ENCODE data around the gene RRM1.

Gene RRM1

GRCh38 chr11:4098026-4098621 lies 3.5 kb downstream of the RRM1 start:
- in situ Hi-C loops (cut with HindIII; ENCODE audit: low sequenced_read_pairs) = no loop called here
- no peak overlapping the region for H3K4me3 ChIP-seq (ENCODE audit: low read depth, low read length)
- no peak for TF ChIP-seq CTCF (IDR thresholded peaks at IDR 0.05; ENCODE audit: low read depth, low read length, missing control alignments)
- no peak for DNase-seq (ENCODE audit: low read depth)

- no peak overlapping the region for H3K4me3 ChIP-seq (ENCODE audit: low read depth, low read length)
- TF ChIP-seq CTCF (IDR thresholded peaks at IDR 0.05; ENCODE audit: low read depth, low read length, missing control alignments) = no peak
- in situ Hi-C loops (cut with HindIII; ENCODE audit: low sequenced_read_pairs) = no loop called here
- DNase-seq (ENCODE audit: low read depth) = no peak
Measured at GRCh38 chr11:4102711-4103110, 8.1 kb downstream of the RRM1 start.

GRCh38 chr11:4103269-4103668 lies 8.7 kb downstream of the RRM1 start:
- no peak for DNase-seq (ENCODE audit: low read depth)
- no peak overlapping the region for H3K4me3 ChIP-seq (ENCODE audit: low read depth, low read length)
- TF ChIP-seq CTCF (IDR thresholded peaks at IDR 0.05; ENCODE audit: low read depth, low read length, missing control alignments) = no peak
- in situ Hi-C loops (cut with HindIII; ENCODE audit: low sequenced_read_pairs) = no loop called here

GRCh38 chr11:4105916-4106315 lies 11.3 kb downstream of the RRM1 start:
- DNase-seq (ENCODE audit: low read depth) = no peak
- TF ChIP-seq CTCF (IDR thresholded peaks at IDR 0.05; ENCODE audit: low read depth, low read length, missing control alignments) = no peak
- in situ Hi-C loops (cut with HindIII; ENCODE audit: low sequenced_read_pairs) = no loop called here
- no peak overlapping the region for H3K4me3 ChIP-seq (ENCODE audit: low read depth, low read length)

- no peak for TF ChIP-seq CTCF (IDR thresholded peaks at IDR 0.05; ENCODE audit: low read depth, low read length, missing control alignments)
- no peak for DNase-seq (ENCODE audit: low read depth)
- no peak overlapping the region for H3K4me3 ChIP-seq (ENCODE audit: low read depth, low read length)
- in situ Hi-C loops (cut with HindIII; ENCODE audit: low sequenced_read_pairs) = no loop called here
Measured at GRCh38 chr11:4111834-4112233, 17.2 kb downstream of the RRM1 start.

GRCh38 chr11:4115128-4115527 lies 20.5 kb downstream of the RRM1 start:
- no peak for DNase-seq (ENCODE audit: low read depth)
- H3K4me3 ChIP-seq (ENCODE audit: low read depth, low read length) = no peak overlapping the region
- TF ChIP-seq CTCF (IDR thresholded peaks at IDR 0.05; ENCODE audit: low read depth, low read length, missing control alignments) = no peak
- in situ Hi-C loops (cut with HindIII; ENCODE audit: low sequenced_read_pairs) = no loop called here
